Spleen (tissue), 7 donors: Measurements from ENCODE around the gene SLC6A7.

Experiments
- POLR2A ChIP-seq, 3 donors: fragments of 450-650 bp; IDR thresholded peaks; one replicate each; pipeline ENCODE4 v1.5.1; 2017; ENCODE audit warnings: antibody characterized with exemption in 3 of 3, mild to moderate bottlenecking in 1 of 3
- POLR2AphosphoS5 ChIP-seq, 3 donors: sonication (generic); formaldehyde crosslinking; IDR thresholded peaks; one replicate each; pipeline ENCODE4 v1.5.1; 2017; ENCODE audit warnings: antibody characterized with exemption in 3 of 3
- TF ChIP-seq, protein P1 (sequence below), 11 experiments: fragments of 200-600 bp in 7 of 11; fragments of 450-650 bp in 4 of 11; sonication (generic) in 4 of 11; IDR thresholded peaks in 8 of 11; conservative IDR thresholded peaks in 3 of 11; 1 replicate in 7 of 11; 2 replicates in 4 of 11; pipeline versions ENCODE4 v1.4.0 to v1.8.0; 2016 to 2021; ENCODE audit warnings: antibody characterized with exemption in 11 of 11, inconsistent platforms in 4 of 11, mild to moderate bottlenecking in 1 of 11
- donor health status: DM: no; HTN: no; CAD: no; lungs with moderate emphysema.
- donor health status: DM: no; HTN: no; CAD: no.
- donor health status: DM: no; HTN: no; CAD: no.

GRCh38 chr5:150206098-150206778 lies 16.4 kb downstream of the SLC6A7 start:
- TF ChIP-seq, protein P1, sequence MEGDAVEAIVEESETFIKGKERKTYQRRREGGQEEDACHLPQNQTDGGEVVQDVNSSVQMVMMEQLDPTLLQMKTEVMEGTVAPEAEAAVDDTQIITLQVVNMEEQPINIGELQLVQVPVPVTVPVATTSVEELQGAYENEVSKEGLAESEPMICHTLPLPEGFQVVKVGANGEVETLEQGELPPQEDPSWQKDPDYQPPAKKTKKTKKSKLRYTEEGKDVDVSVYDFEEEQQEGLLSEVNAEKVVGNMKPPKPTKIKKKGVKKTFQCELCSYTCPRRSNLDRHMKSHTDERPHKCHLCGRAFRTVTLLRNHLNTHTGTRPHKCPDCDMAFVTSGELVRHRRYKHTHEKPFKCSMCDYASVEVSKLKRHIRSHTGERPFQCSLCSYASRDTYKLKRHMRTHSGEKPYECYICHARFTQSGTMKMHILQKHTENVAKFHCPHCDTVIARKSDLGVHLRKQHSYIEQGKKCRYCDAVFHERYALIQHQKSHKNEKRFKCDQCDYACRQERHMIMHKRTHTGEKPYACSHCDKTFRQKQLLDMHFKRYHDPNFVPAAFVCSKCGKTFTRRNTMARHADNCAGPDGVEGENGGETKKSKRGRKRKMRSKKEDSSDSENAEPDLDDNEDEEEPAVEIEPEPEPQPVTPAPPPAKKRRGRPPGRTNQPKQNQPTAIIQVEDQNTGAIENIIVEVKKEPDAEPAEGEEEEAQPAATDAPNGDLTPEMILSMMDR (IDR thresholded peaks at IDR 0.05 in 8 of 11, conservative IDR thresholded peaks at IDR 0.05 in 3 of 11): no peak
- TF ChIP-seq POLR2AphosphoS5 (IDR thresholded peaks at IDR 0.05): no peak
- TF ChIP-seq POLR2A (IDR thresholded peaks at IDR 0.05): no peak
